CD4-positive, alpha-beta T cell treated with Interferon alpha-2 for 1 hour (primary cell): ENCODE results near the gene ERP29.

ENCODE experiments used
- DNase-seq, 2 donors: peaks; one replicate each; pipeline ENCODE4 v3.0.0-alpha.2; 2020 to 2022

ERP29 gene

DNA sequence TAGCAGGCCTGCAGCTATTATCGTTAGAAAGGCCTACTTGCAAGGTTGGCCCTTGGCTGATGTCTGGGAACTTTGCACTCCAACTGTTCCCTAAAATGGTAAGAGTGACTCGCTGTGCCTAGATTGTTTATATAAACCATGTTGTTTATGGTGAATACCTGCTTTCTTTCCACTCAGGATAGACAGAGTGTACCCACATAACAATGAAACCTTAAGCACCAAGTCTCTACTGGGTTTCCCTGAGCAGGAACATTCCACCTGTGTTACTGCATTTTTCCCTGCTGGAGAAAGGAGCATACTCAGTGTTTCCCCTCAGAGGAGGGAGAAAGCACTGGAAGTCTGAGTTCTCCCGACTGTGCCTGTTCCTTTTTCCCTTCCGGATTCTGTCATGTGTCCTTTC lies 32.8 kb downstream of the ERP29 start:
- no peak for DNase-seq

DNA sequence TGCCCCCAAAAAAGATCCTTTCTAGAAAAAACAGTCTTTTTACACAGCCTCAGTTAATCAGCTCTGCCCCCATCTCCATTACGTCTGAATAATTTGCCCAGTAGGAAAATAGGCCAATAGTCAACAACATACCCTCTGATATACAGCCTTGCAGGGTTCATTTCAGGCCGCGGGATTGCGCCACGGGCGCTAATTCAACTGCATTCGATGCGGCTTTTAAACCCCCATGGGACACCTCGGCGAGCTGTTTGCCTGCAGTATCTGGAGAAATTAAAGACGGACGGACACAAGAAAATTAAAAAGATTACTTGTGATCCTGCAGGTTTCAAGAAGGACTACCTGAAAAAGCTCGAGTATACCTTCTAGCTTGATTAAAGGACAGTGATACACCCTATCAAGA lies 36.1 kb downstream of the ERP29 start:
- no peak for DNase-seq

DNA sequence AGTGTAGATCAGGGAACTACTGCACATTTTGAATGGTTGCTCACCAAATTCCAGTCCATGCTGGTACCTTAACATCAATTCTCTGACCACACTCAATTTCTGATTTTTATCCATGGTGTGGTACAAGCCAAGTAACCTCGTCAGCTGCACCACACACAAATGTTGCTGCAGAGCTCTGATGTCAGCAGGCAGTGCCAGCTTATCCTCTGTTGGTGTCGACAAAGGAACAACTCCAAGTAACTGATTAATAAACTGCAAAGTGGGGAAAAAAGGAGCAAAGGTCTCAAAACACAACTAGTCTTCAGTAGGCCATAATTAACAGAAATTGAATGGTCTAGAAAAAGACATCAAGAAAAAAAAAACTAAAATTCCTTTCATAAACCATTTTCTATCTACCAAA lies 47.9 kb downstream of the ERP29 start:
- no peak for DNase-seq

DNA sequence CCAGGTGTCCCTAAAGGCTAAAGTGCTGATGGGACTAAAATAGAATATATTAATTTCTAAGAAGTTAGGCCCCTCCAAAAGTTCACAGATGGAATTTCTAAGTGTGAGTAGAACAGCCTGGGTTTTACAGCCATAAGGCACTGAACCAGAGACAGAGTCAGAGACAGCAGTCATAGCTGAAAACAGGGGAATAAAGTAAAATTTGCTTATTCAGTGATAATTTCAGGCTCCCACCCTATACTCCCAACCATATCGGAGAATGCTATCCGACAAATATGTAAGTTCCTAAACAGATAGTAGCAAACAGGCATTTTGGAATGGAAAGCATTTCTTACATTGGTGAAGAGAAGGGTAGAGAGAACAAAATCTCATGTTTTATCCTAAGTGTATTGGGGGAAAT lies 50.0 kb downstream of the ERP29 start:
- no peak for DNase-seq

DNA sequence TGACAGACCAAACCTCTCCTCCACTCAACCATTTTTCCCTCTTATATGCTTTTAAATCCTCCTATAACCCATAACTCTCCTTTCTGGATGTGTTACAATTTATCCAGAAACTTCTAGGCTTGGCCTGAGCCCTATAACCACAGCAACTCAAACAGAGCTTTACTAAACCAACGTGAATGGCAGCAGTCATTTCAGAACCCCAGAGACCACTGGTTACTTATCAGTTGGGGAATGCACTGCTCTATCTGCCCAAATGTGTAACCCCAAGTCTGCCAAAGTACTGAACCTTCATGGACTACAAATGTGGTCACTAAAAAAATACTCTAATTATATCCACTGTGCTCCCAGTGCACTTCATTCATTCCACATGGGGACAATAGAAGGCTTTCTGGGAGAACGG lies 53.3 kb downstream of the ERP29 start:
- no peak for DNase-seq
